22Rv1 (cell line): Measurements from ENCODE around the gene FOSB.

Source experiments
- H3K27ac ChIP-seq: fragments of 450-650 bp; 2 replicates; pipeline ENCODE4 v1.5.1; 2017
- CTCF ChIP-seq: fragments of 450-650 bp; IDR thresholded peaks from 2 replicates; pipeline ENCODE4 v1.5.1; 2017; ENCODE audit warnings: mild to moderate bottlenecking
- ZFX ChIP-seq: fragments of 450-650 bp; IDR thresholded peaks from 2 replicates; pipeline ENCODE4 v1.6.1; 2017; ENCODE audit warnings: antibody characterized with exemption, borderline replicate concordance

Gene FOSB

GRCh38 chr19:45492627-45493470 is 25.1 kb downstream of the FOSB start:
- no peak for TF ChIP-seq CTCF
- TF ChIP-seq ZFX: no peak
- H3K27ac ChIP-seq: peak overlapping the region; percentile 72

DNA sequence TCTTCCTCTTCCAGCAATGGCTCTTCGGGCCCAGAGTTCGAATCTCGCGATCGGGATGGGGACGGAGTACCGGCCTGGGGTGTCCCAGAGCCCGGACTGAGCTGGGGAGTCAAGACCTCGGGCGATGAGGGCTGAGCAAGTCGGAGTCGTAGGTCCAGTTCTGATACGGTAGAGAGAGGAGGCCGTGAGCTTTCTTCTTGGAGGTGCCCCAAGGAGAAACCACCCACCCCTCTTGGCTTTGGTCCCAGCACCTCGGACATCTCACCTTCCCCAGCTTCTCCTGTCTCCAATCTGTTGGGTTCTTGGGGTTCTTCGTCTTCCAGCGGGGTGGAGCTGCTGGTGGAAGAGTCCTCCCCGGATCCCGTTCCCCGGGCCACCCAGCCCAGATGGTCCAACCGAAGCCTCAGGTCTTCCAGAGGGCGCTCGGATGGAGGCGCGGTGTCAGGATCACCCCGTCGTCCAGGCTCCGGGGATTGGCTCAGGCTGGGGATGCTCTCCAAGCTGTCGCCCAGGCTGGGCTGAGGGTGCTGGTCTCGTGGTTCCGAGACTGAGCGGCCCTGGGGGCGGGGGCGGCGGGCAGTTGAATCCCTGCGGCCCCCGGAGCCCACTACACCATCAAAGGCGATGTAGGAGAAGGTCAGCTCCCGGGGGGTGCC is 26.6 kb downstream of the FOSB start:
- TF ChIP-seq CTCF (no peak), ZFX (no peak)
- H3K27ac ChIP-seq: peak overlapping the region; percentile 72

- TF ChIP-seq CTCF: no peak
- TF ChIP-seq ZFX: no peak
Measured at GRCh38 chr19:45495178-45495577, 27.4 kb downstream of the FOSB start.

GRCh38 chr19:45496349-45496953 is 28.7 kb downstream of the FOSB start:
- TF ChIP-seq ZFX: no peak
- no peak for TF ChIP-seq CTCF
- H3K27ac ChIP-seq: peak overlapping the region; percentile 61

More at GRCh38 chr19:45495178-45495577, 27.4 kb downstream of the FOSB start:
- H3K27ac ChIP-seq: peak overlapping the region; percentile 13; the same call in 1 of the 2 replicates

DNA sequence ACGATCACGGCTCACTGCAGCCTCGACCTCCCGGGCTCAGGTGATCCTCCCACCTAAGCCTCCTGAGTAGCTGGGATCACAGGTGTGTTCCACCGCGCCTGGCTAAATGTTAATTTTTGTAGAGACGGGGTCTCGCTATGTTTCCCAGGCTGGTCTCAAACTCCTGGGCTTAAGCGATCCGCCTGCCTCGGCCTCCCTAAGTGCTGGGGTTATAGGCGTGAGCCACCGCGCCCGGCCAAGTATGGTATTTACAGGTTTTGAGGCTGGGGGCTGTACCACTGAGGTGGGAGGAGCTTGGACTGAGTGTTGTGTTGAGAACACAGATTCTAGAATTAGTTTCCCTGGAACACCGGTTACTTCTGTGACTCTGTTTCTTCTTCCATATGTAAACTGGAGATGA is 30.0 kb downstream of the FOSB start:
- 0 out of 2 replicates have a peak overlapping the region, but pooled peaks have one; percentile 18 for H3K27ac ChIP-seq
- TF ChIP-seq CTCF (no peak), ZFX (no peak)

DNA sequence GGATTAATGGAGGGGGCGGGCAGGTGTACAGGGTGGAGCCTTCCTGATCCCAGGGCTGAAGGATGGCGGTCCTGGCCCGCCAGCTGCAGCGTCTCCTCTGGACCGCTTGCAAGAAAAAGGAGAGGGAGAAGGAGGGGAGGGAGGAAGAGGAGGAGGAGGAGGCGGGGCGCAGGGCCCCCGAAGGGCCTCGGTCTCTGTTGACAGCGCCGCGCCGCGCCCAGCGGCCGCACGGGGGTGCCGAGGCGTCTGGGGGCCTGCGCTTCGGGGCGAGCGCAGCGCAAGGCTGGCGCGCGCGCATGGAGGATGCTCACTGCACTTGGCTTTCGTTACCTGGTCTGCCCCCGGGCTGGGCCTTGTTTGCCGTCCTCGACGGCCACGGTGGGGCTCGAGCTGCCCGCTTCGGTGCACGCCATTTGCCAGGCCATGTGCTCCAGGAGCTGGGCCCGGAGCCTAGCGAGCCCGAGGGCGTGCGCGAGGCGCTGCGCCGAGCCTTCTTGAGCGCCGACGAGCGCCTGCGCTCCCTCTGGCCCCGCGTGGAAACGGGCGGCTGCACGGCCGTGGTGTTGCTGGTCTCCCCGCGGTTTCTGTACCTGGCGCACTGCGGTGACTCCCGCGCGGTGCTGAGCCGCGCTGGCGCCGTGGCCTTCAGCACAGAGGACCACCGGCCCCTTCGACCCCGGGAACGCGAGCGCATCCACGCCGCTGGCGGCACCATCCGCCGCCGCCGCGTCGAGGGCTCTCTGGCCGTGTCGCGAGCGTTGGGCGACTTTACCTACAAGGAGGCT is 30.8 kb downstream of the FOSB start, which contains the start of gene PPM1N:
TSS of gene PPM1N (plus strand) at position 33 of the 785 bp plus-strand sequence. CDS start at position 63, 30 bp downstream.
- TF ChIP-seq CTCF (no peak), ZFX (no peak)
- H3K27ac ChIP-seq: peak within 1 kb of the TSS; percentile 61
